ENCODE measurements around the gene ZFYVE27.

GRCh38 chr10:97763411-97763810 is 26.5 kb downstream of the ZFYVE27 start:
- TF ChIP-seq, protein P1, sequence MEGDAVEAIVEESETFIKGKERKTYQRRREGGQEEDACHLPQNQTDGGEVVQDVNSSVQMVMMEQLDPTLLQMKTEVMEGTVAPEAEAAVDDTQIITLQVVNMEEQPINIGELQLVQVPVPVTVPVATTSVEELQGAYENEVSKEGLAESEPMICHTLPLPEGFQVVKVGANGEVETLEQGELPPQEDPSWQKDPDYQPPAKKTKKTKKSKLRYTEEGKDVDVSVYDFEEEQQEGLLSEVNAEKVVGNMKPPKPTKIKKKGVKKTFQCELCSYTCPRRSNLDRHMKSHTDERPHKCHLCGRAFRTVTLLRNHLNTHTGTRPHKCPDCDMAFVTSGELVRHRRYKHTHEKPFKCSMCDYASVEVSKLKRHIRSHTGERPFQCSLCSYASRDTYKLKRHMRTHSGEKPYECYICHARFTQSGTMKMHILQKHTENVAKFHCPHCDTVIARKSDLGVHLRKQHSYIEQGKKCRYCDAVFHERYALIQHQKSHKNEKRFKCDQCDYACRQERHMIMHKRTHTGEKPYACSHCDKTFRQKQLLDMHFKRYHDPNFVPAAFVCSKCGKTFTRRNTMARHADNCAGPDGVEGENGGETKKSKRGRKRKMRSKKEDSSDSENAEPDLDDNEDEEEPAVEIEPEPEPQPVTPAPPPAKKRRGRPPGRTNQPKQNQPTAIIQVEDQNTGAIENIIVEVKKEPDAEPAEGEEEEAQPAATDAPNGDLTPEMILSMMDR (optimal IDR thresholded peaks at IDR 0.05 in 1 of 3, IDR thresholded peaks at IDR 0.05 in 1 of 3, conservative IDR thresholded peaks at IDR 0.05 in 1 of 3; ENCODE audit: extremely low read depth in 1 of 3, insufficient read depth in 2 of 3, low read length in 3 of 3): no peak
- TF ChIP-seq EZH2 (IDR thresholded peaks at IDR 0.05; ENCODE audit: low read length): no peak

Measured in keratinocyte (primary cell).